Tibial nerve (tissue), 3 donors: Measurements from ENCODE around the gene NTPCR.

ENCODE experiments used
- POLR2A ChIP-seq, 2 donors: fragments of 450-650 bp; IDR thresholded peaks; one replicate each; pipeline ENCODE4 v1.6.1; 2017; ENCODE audit warnings: antibody characterized with exemption in 2 of 2, mild to moderate bottlenecking in 2 of 2, moderate library complexity in 2 of 2
- TF ChIP-seq, protein P1 (sequence below), 5 experiments: fragments of 200-600 bp in 3 of 5; fragments of 450-650 bp in 2 of 5; sonication (generic) in 3 of 5; IDR thresholded peaks; one replicate each; pipeline ENCODE4 v1.5.1; 2016 to 2019; ENCODE audit warnings: antibody characterized with exemption in 5 of 5, mild to moderate bottlenecking in 3 of 5, moderate library complexity in 2 of 5

- TF ChIP-seq POLR2A (IDR thresholded peaks at IDR 0.05), result no peak
- TF ChIP-seq, protein P1, sequence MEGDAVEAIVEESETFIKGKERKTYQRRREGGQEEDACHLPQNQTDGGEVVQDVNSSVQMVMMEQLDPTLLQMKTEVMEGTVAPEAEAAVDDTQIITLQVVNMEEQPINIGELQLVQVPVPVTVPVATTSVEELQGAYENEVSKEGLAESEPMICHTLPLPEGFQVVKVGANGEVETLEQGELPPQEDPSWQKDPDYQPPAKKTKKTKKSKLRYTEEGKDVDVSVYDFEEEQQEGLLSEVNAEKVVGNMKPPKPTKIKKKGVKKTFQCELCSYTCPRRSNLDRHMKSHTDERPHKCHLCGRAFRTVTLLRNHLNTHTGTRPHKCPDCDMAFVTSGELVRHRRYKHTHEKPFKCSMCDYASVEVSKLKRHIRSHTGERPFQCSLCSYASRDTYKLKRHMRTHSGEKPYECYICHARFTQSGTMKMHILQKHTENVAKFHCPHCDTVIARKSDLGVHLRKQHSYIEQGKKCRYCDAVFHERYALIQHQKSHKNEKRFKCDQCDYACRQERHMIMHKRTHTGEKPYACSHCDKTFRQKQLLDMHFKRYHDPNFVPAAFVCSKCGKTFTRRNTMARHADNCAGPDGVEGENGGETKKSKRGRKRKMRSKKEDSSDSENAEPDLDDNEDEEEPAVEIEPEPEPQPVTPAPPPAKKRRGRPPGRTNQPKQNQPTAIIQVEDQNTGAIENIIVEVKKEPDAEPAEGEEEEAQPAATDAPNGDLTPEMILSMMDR (IDR thresholded peaks at IDR 0.05), result peak in 2 of 5 experiments; percentile 12 to 21
Measured at GRCh38 chr1:233025157-233025556, 74.7 kb downstream of the NTPCR start.
